Measurements from ENCODE around the gene SLFN12L.

DNA sequence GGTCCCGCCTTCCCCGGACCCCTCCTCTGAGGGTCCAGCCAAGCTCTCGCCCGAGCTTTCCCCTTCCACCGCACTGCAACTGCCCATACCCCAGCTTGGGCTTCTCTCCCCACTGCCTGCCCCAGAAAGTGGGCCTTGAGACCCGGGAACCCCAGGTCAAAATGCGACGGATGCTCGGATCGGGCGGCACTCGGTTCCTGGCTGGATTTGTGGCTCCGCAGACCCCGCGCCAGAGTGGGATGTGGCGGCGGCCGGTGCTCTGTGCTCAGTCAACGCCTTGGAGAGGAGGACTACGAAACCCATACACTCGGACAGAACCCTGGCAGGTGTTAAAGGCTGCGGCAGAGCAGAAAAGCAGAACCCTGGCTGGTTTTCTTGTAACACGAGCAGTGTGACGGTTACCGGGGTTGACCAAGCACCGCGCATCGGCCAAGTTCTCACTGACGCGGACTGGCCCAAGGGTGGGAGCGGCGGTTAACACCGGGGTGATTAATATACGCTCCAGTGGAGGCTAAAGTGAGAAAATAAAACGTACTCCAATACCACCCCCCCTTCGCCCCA, 88.0 kb downstream of the SLFN12L start:
- TF ChIP-seq, protein P1, sequence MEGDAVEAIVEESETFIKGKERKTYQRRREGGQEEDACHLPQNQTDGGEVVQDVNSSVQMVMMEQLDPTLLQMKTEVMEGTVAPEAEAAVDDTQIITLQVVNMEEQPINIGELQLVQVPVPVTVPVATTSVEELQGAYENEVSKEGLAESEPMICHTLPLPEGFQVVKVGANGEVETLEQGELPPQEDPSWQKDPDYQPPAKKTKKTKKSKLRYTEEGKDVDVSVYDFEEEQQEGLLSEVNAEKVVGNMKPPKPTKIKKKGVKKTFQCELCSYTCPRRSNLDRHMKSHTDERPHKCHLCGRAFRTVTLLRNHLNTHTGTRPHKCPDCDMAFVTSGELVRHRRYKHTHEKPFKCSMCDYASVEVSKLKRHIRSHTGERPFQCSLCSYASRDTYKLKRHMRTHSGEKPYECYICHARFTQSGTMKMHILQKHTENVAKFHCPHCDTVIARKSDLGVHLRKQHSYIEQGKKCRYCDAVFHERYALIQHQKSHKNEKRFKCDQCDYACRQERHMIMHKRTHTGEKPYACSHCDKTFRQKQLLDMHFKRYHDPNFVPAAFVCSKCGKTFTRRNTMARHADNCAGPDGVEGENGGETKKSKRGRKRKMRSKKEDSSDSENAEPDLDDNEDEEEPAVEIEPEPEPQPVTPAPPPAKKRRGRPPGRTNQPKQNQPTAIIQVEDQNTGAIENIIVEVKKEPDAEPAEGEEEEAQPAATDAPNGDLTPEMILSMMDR (conservative IDR thresholded peaks at IDR 0.05) = no peak
- TF ChIP-seq EZH2 (IDR thresholded peaks at IDR 0.05; ENCODE audit: low read depth) = no peak
